HEK293T (cell line): ENCODE results near the gene COL10A1.

Source experiments
- ARNT ChIP-seq: fragments of 450-650 bp; IDR thresholded peaks from 2 replicates; pipeline ENCODE4 v1.6.1; 2017; ENCODE audit warnings: mild to moderate bottlenecking
- BHLHE40 ChIP-seq: fragments of 450-650 bp; IDR thresholded peaks from 2 replicates; pipeline ENCODE4 v1.6.1; 2016; ENCODE audit warnings: mild to moderate bottlenecking, moderate library complexity, borderline replicate concordance
- CTBP1 ChIP-seq: fragments of 450-650 bp; IDR thresholded peaks from 2 replicates; pipeline ENCODE4 v1.6.1; 2016; ENCODE audit warnings: borderline replicate concordance
- ELF4 ChIP-seq: fragments of 450-650 bp; IDR thresholded peaks from 2 replicates; pipeline ENCODE4 v1.6.1; 2017; ENCODE audit warnings: antibody characterized with exemption
- FOXM1 ChIP-seq: fragments of 450-650 bp; IDR thresholded peaks from 2 replicates; pipeline ENCODE4 v1.6.1; 2017; ENCODE audit warnings: mild to moderate bottlenecking, borderline replicate concordance
- L3MBTL2 ChIP-seq: fragments of 450-650 bp; conservative IDR thresholded peaks from 2 replicates; pipeline ENCODE4 v1.6.1; 2016; ENCODE audit warnings: mild to moderate bottlenecking
- SP1 ChIP-seq: fragments of 450-650 bp; IDR thresholded peaks from 2 replicates; pipeline ENCODE4 v1.6.1; 2017
- TARDBP ChIP-seq: fragments of 450-650 bp; IDR thresholded peaks from 2 replicates; pipeline ENCODE4 v1.6.1; 2016
- ZNF384 ChIP-seq: fragments of 450-650 bp; IDR thresholded peaks from 2 replicates; pipeline ENCODE4 v1.6.1; 2016

DNA sequence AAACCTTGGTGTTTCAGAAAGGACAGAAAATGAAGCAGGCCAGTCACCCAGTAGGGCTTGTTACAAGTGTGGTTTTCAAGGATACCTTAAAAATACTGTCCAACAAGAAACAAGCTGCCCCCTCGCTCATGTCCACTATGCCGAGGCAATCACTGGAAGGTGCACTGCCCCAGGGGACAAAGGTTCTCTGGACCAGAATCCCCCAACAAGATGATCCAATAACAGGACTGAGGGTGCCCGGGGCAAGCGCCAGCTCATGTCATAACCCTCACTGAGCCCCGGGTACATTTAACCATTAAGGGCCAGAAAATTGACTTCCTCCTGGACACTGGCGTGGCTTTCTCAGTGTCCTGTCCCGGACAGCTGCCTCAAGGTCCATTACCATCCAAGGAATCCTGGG lies 31.9 kb downstream of the COL10A1 start:
- TF ChIP-seq SP1 (no peak), FOXM1 (no peak), TARDBP (no peak), ELF4 (no peak), CTBP1 (no peak), ZNF384 (no peak), L3MBTL2 (no peak), ARNT (no peak), BHLHE40 (no peak)
